HEK293 (cell line): ENCODE data around the gene FAM171A1.

Experiments
- ATF2 ChIP-seq: fragments of 450-650 bp; formaldehyde crosslinking; IDR thresholded peaks from 2 replicates; pipeline ENCODE4 v1.5.1; 2016; ENCODE audit warnings: missing biosample characterization, missing genetic modification characterization, low read depth
- GLI4 ChIP-seq: fragments of 450-650 bp; formaldehyde crosslinking; IDR thresholded peaks from 2 replicates; pipeline ENCODE4 v1.5.1; 2016; ENCODE audit warnings: missing biosample characterization, missing genetic modification characterization
- IKZF3 ChIP-seq: fragments of 450-650 bp; IDR thresholded peaks from 2 replicates; pipeline ENCODE4 v1.5.0; 2018; ENCODE audit warnings: missing biosample characterization, mild to moderate bottlenecking, missing genetic modification characterization, moderate library complexity
- MYNN ChIP-seq: fragments of 450-650 bp; formaldehyde crosslinking; IDR thresholded peaks from 2 replicates; pipeline ENCODE4 v1.5.1; 2016; ENCODE audit warnings: missing biosample characterization, missing genetic modification characterization, borderline replicate concordance
- PATZ1 ChIP-seq: fragments of 450-650 bp; formaldehyde crosslinking; IDR thresholded peaks from 2 replicates; pipeline ENCODE4 v1.5.1; 2016; ENCODE audit warnings: missing biosample characterization, missing genetic modification characterization
- SCRT1 ChIP-seq: fragments of 450-650 bp; formaldehyde crosslinking; IDR thresholded peaks from 2 replicates; pipeline ENCODE4 v1.5.1; 2016; ENCODE audit warnings: missing biosample characterization, missing genetic modification characterization, borderline replicate concordance
- SP3 ChIP-seq: fragments of 450-650 bp; formaldehyde crosslinking; IDR thresholded peaks from 2 replicates; pipeline ENCODE4 v1.5.1; 2016; ENCODE audit warnings: missing biosample characterization, missing genetic modification characterization
- YY2 ChIP-seq: fragments of 450-650 bp; formaldehyde crosslinking; IDR thresholded peaks from 2 replicates; pipeline ENCODE4 v1.5.1; 2016; ENCODE audit warnings: missing biosample characterization, missing genetic modification characterization
- ZBTB17 ChIP-seq: fragments of 450-650 bp; formaldehyde crosslinking; IDR thresholded peaks from 2 replicates; pipeline ENCODE4 v1.5.1; 2016; ENCODE audit warnings: missing biosample characterization, missing genetic modification characterization
- ZBTB44 ChIP-seq: fragments of 450-650 bp; IDR thresholded peaks from 2 replicates; pipeline ENCODE4 v1.5.1; 2018; ENCODE audit warnings: missing biosample characterization, mild to moderate bottlenecking, missing genetic modification characterization
- ZBTB48 ChIP-seq: fragments of 450-650 bp; formaldehyde crosslinking; IDR thresholded peaks from 2 replicates; pipeline ENCODE4 v1.5.1; 2016; ENCODE audit warnings: missing biosample characterization, missing genetic modification characterization
- ZBTB49 ChIP-seq: fragments of 450-650 bp; formaldehyde crosslinking; IDR thresholded peaks from 2 replicates; pipeline ENCODE4 v1.5.1; 2016; ENCODE audit warnings: missing biosample characterization, missing genetic modification characterization, low read depth
- ZEB2 ChIP-seq: fragments of 450-650 bp; formaldehyde crosslinking; IDR thresholded peaks from 2 replicates; pipeline ENCODE4 v1.5.1; 2016; ENCODE audit warnings: missing biosample characterization, missing genetic modification characterization
- ZFHX2 ChIP-seq: fragments of 450-650 bp; formaldehyde crosslinking; conservative IDR thresholded peaks from 2 replicates; pipeline ENCODE4 v1.5.1; 2016; ENCODE audit warnings: missing biosample characterization, missing genetic modification characterization
- ZFP69B ChIP-seq: fragments of 450-650 bp; formaldehyde crosslinking; IDR thresholded peaks from 2 replicates; pipeline ENCODE4 v1.5.1; 2016; ENCODE audit warnings: missing biosample characterization, missing genetic modification characterization
- ZNF133 ChIP-seq: fragments of 450-650 bp; formaldehyde crosslinking; IDR thresholded peaks from 2 replicates; pipeline ENCODE4 v1.5.1; 2016; ENCODE audit warnings: missing biosample characterization, missing genetic modification characterization
- ZNF155 ChIP-seq: fragments of 450-650 bp; formaldehyde crosslinking; IDR thresholded peaks from 2 replicates; pipeline ENCODE4 v1.5.1; 2016; ENCODE audit warnings: missing biosample characterization, missing genetic modification characterization
- ZNF280D ChIP-seq: fragments of 450-650 bp; formaldehyde crosslinking; IDR thresholded peaks from 2 replicates; pipeline ENCODE4 v1.5.1; 2016; ENCODE audit warnings: missing biosample characterization, missing genetic modification characterization
- ZNF350 ChIP-seq: fragments of 450-650 bp; formaldehyde crosslinking; IDR thresholded peaks from 2 replicates; pipeline ENCODE4 v1.5.0; 2017; ENCODE audit warnings: missing biosample characterization, mild to moderate bottlenecking, missing genetic modification characterization
- ZNF423 ChIP-seq: fragments of 450-650 bp; formaldehyde crosslinking; IDR thresholded peaks from 2 replicates; pipeline ENCODE4 v1.5.1; 2016; ENCODE audit warnings: missing biosample characterization, missing genetic modification characterization
- ZNF549 ChIP-seq: fragments of 450-650 bp; IDR thresholded peaks from 2 replicates; pipeline ENCODE4 v1.5.1; 2018; ENCODE audit warnings: missing biosample characterization, missing genetic modification characterization, mild to moderate bottlenecking, inconsistent platforms, moderate library complexity
- ZNF585B ChIP-seq: fragments of 450-650 bp; formaldehyde crosslinking; IDR thresholded peaks from 2 replicates; pipeline ENCODE4 v1.5.1; 2016; ENCODE audit warnings: missing biosample characterization, missing genetic modification characterization
- ZNF621 ChIP-seq: fragments of 450-650 bp; formaldehyde crosslinking; IDR thresholded peaks from 2 replicates; pipeline ENCODE4 v1.5.1; 2017; ENCODE audit warnings: missing biosample characterization, missing genetic modification characterization
- ZNF624 ChIP-seq: fragments of 450-650 bp; formaldehyde crosslinking; IDR thresholded peaks from 2 replicates; pipeline ENCODE4 v1.5.1; 2017; ENCODE audit warnings: missing biosample characterization, missing genetic modification characterization
- ZNF660 ChIP-seq: fragments of 450-650 bp; IDR thresholded peaks from 2 replicates; pipeline ENCODE4 v1.5.1; 2018; ENCODE audit warnings: missing biosample characterization, mild to moderate bottlenecking, missing genetic modification characterization
- ZNF692 ChIP-seq: fragments of 450-650 bp; formaldehyde crosslinking; IDR thresholded peaks from 2 replicates; pipeline ENCODE4 v1.5.1; 2016; ENCODE audit warnings: missing biosample characterization, missing genetic modification characterization
- ZNF792 ChIP-seq: fragments of 450-650 bp; formaldehyde crosslinking; IDR thresholded peaks from 2 replicates; pipeline ENCODE4 v1.5.1; 2016; ENCODE audit warnings: missing biosample characterization, missing genetic modification characterization
- ZSCAN30 ChIP-seq: fragments of 450-650 bp; IDR thresholded peaks from 2 replicates; pipeline ENCODE4 v1.5.1; 2018; ENCODE audit warnings: missing biosample characterization, mild to moderate bottlenecking, missing genetic modification characterization, moderate library complexity

FAM171A1 gene

GRCh38 chr10:15182540-15183207, 188.4 kb downstream of the FAM171A1 start (continued):
- TF ChIP-seq ZNF280D (tag by site-specific recombination) (no peak), ZBTB44 (no peak), ZNF692 (tag by site-specific recombination) (0 out of 2 replicates have a peak, but pooled peaks have one; percentile 34), ZNF624 (no peak), ZBTB48 (tag by site-specific recombination) (no peak), ZBTB49 (tag by site-specific recombination) (no peak), SP3 (no peak), ZFP69B (tag by site-specific recombination) (no peak), ZNF585B (tag by site-specific recombination) (no peak), ZNF660 (tag by site-specific recombination) (0 out of 2 replicates have a peak, but pooled peaks have one; percentile 17), ZFHX2 (tag by site-specific recombination) (peak; percentile 62), SCRT1 (no peak), ZNF133 (no peak), ZNF549 (tag by site-specific recombination) (no peak), ATF2 (tag by site-specific recombination) (no peak), ZEB2 (peak; percentile 48; the same call in 1 of the 2 replicates), IKZF3 (tag by site-specific recombination) (no peak), GLI4 (tag by site-specific recombination) (no peak), MYNN (tag by site-specific recombination) (no peak), ZBTB17 (tag by site-specific recombination) (peak; percentile 50), PATZ1 (tag by site-specific recombination) (peak; percentile 49; the same call in 1 of the 2 replicates), ZNF350 (no peak), ZNF155 (tag by site-specific recombination) (no peak), ZSCAN30 (tag by site-specific recombination) (no peak), ZNF621 (no peak), YY2 (tag by site-specific recombination) (no peak), ZNF423 (no peak), ZNF792 (tag by site-specific recombination) (no peak)
